GM12864 (cell line): Measurements from ENCODE around the gene PRSS36.
"Not testable (repeated sequence)": the region's sequence is repeated elsewhere in the genome, so short reads cannot be mapped to it uniquely, and the experiment has no call there.

Experiments
- DNase-seq: peaks from one replicate; pipeline ENCODE4 v3.0.0-alpha.2; 2011; ENCODE audit warnings: low read depth
- H3K4me3 ChIP-seq: 2 replicates; pipeline ENCODE4 v1.5.1; 2011; ENCODE audit warnings: mild to moderate bottlenecking, low read depth, low read length, control low read depth
- CTCF ChIP-seq: IDR thresholded peaks from 2 replicates; pipeline ENCODE4 v1.5.1; 2011; ENCODE audit warnings: low read depth, mild to moderate bottlenecking, moderate library complexity, low read length, control low read depth, inconsistent platforms; ENCODE audit errors: missing control alignments

PRSS36 gene

GRCh38 chr16:31183432-31184428 is 33.9 kb upstream of the PRSS36 start:
- no peak for DNase-seq
- no peak for TF ChIP-seq CTCF
- H3K4me3 ChIP-seq: no peak overlapping the region

- H3K4me3 ChIP-seq: peak overlapping the region; percentile 88
- TF ChIP-seq CTCF: no peak
- DNase-seq: no peak
Observed at GRCh38 chr16:31182391-31182790, 32.5 kb upstream of the PRSS36 start.

- peak overlapping the region; percentile 88 for H3K4me3 ChIP-seq
- DNase-seq: no peak
- TF ChIP-seq CTCF: no peak
Observed at GRCh38 chr16:31181102-31181830, 31.4 kb upstream of the PRSS36 start.

GRCh38 chr16:31179747-31180459 is 30.0 kb upstream of the PRSS36 start, which contains the start of gene FUS:
Gene FUS, plus strand, starts transcription at chr16:31180139. Its CDS starts 76 bp downstream, at chr16:31180215.
- no peak for TF ChIP-seq CTCF
- DNase-seq: peak; percentile 77
- H3K4me3 ChIP-seq: peak within 1 kb of the TSS; percentile 88

GRCh38 chr16:31179219-31179746 is 29.4 kb upstream of the PRSS36 start:
- peak overlapping the region; percentile 88 for H3K4me3 ChIP-seq
- no peak for DNase-seq
- TF ChIP-seq CTCF: no peak

GRCh38 chr16:31177136-31177535 is 27.3 kb upstream of the PRSS36 start:
- no peak for TF ChIP-seq CTCF
- H3K4me3 ChIP-seq: no peak overlapping the region
- no peak for DNase-seq

GRCh38 chr16:31170048-31170447 is 20.2 kb upstream of the PRSS36 start:
- not testable (repeated sequence) for H3K4me3 ChIP-seq, DNase-seq
